Glomerular visceral epithelial cell (primary cell): ENCODE data around the gene ECI1.
A peak's percentile ranks its signal among the peaks of the same experiment; 100 is the strongest.

Experiments used
- DNase-seq: peaks from one replicate; pipeline ENCODE4 v3.0.0-alpha.2; 2016; ENCODE audit errors: extremely low spot score

Gene ECI1, protein sequence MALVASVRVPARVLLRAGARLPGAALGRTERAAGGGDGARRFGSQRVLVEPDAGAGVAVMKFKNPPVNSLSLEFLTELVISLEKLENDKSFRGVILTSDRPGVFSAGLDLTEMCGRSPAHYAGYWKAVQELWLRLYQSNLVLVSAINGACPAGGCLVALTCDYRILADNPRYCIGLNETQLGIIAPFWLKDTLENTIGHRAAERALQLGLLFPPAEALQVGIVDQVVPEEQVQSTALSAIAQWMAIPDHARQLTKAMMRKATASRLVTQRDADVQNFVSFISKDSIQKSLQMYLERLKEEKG

GRCh38 chr16:2251296-2252111 lies at the start of gene ECI1:
Gene ECI1 (minus strand): TSS chr16:2251587. CDS start chr16:2251566, 21 bp downstream.
- peak; percentile 97 for DNase-seq

- DNase-seq = no peak
These were observed 48.5 kb upstream of the ECI1 start for GRCh38 chr16:2299915-2300192.

DNA sequence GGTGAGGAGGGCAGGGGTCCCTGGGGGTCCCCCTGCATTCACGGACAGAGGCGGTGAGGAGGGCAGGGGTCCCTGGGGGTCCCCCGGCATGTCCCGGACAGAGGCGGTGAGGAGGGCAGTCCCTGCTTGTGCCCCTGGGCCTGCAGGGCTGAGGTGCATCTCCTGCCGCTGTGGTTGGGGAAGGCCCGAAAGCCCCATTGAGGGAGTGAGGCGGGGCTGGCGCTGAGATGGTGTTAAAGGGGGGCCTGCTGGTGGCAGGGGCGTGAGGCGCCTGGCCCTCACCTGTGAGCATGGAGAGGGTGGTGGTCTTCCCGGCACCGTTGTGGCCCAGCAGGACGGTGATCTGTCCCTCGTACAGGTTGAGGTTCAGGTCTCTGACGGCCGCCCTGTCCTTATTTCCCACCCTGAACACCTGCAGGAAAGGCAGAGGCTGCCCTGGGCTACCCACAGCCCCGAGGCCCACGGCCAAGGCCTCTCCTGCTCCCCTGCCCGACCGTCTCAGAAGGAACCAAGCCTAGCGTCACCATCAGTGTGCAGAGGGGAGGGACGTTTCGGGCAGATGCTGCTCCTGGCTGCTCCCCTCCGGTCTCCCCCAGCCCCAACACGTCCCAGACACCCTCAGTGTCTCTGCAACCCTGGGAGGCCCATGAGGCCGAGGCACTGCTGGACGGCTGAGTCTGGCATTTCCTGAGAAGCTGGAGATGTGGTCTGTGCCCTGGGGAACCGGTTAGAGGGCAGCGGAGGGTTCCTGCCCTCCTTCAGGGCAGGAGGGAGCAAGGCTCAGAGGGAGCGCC lies 47.9 kb upstream of the ECI1 start:
- no peak for DNase-seq

DNA sequence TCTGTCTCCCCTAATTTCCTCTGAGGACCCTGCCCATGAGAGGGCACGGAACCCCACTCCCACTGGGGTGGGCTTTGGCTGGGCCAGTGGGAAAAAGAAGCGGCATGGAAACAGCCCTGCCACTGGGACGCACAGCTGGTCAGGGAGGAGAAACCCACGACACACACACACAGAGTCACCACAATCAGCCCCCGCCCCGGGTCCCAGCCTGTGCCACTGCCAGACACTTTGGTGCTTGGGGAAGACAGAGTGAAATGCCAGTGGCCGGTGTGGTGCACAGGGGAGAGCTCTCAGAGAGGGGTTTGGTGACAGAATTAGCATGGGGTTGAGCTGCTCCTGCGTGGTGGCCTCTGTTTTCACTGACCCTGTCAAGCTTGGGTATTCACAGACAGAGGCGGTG lies 47.2 kb upstream of the ECI1 start:
- DNase-seq = no peak

- DNase-seq = no peak
These were observed 46.1 kb upstream of the ECI1 start for GRCh38 chr16:2297506-2297860.

DNA sequence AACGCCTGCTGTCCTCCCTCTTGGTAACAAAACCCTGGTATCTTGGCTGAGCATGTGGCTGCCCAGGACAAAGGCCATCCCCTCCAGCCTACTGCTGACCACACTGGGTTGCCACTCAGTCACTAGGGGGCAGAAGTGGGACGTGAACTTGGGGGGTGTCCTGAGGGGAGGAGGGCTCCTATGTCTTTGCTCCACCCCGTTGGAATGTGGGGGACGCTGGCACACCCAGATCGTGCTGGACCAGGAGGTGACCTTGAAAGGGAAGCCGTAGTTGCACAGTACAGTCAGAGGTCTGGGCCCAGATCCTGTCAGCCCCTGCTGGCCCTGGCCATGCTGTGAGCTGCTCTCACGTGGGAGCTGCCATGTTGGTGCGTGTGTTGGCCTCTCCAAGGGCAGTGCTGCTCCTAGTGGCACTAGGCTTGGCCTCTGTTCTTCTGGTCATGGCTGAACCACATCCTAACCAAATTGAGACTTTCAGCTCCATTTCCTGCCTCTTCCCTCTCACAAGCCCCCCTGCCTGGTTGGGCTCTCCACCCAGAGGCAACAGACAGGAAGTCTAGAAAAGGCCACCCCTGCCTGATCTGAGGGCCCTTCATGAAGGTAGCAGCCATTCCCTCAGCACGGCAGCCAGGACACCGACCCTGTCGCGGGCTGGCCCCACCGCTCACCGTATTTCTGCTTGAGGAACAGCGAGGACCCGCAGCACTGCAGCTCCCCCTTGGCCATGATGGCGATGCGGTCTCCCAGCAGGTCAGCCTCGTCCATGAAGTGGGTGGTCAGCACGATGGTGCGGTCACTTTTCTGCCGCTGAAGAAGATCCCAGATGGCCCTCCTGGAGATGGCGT lies 45.5 kb upstream of the ECI1 start:
- peak; percentile 4 for DNase-seq

GRCh38 chr16:2295056-2295798 lies 43.8 kb upstream of the ECI1 start:
- no peak for DNase-seq

- no peak for DNase-seq
These were observed 40.8 kb upstream of the ECI1 start for GRCh38 chr16:2292221-2292620.

DNA sequence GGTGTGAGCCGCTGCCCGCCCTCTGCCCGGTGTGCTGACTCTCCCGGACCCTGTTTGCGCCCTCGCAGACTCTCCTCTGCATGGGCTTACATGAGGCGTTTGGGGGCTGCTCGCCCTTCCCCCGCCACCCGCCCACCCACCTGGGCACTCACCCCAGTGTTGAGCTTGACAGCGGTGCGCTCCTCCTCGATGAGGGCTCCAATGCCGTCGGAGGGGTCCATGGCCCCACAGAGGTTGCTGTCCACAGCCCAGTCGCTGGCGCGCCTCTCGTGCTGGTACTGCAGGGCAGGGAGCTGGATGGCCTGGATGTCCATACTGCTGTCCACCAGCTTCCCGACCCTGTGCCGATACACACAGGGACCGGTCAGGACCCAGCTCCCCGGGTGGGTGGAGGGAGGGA lies 37.9 kb upstream of the ECI1 start:
- no peak for DNase-seq

DNA sequence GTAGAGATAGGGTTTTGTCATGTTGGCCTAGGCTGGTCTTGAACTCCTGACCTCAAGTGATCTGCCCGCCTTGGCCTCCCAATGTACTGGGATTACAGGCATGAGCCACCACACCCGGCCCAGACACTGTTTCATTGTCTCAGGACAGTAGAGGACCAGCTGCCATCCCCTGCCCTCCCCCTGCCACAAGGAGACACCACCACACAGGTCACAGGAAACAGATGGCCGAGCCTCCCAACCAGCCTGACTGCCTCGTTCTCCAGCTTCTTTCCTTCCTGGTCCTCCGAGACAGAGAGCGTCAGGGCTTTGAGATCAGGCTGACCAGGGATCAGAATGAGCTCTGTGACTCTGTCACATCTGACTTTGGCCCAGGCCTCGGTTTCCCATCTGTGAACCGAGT lies 37.3 kb upstream of the ECI1 start:
- DNase-seq = no peak

DNA sequence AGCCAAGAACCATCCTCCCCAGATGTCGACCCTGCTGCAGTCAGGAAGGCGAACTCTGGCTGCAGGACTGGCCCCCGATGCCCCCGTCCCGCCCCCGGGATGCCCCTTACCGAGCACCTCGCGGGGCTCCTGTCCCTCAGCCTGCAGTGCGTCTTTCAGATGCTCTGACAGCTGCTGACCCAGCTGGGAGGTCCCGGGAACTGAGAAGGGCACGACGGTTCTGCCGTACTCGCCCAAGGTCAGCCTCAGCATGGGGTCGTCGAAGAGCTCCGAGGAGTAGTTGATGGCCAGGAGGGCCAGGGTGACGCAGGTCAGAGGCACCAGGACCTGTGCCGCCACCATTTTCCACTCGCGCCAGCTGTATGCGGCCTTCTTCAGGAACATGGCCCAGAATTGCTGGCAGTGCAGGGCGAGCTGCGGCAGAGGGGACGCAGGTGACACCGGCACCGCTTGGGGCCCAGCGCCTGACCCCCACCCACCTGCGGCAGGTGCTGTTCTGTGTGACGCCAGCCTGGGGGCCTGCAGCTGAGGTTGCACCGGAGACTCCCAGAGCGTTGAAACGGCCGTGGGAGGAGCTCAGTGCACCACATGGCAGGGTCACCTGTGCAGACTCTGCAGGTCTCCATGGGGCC lies 36.6 kb upstream of the ECI1 start:
- no peak for DNase-seq

DNA sequence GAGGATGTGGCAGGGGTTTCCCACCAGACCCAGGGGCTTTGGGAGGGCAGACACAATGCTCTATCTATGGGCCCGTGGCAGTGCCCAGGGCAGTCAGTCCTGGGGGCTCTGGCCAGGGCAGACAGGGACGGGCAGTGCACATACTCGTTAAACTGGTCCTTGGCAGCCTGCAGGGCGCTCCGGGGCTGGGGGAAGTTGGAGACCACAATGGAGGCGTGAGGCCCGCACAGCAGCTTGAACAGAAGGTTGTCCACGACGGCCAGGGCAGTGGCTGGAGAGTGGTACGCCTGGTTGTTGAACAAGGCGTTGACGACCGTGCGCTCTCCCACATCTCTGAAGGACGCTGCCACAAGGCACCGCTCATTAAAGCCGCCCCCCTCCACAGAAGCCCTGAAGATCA lies 35.2 kb upstream of the ECI1 start:
- no peak for DNase-seq

- DNase-seq = no peak
These were observed 34.4 kb upstream of the ECI1 start for GRCh38 chr16:2285731-2286191.

DNA sequence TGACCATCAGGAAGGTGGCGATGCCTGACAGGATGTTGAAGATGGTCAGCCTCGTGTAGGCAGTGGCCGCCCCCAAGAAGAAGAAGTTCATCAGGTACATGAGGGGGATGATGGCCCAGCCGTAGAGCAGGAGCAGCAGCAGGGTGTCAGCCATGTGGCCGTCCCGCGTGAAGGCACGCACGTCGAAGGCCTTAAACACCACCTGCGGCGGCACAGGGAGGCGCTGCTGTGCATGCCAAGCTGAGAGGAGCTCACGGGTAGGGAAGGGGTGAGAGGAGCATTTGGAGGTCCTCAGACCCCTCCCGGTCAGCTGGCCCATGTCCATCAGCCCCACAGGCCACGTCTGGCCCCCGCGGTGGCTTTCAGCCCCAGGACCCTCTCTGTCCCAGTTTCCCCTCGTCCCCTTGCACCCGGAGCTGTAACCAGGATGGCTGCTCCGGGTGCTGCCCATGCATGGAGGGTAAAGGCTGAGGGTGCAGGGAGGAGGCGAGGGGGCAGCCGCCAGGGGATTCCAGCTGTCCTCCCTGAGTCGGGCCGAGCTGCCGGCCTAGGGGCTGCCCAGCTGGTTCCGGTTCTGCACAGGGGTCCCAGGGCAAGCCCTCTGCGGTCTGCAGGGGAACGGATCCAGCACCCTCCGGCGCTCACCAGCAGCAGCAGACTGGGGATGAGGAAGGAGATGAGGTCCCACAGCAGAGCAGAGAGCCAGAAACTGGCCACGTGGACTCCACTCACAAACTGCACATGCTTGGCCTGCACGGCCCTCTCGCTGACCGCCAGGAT lies 33.6 kb upstream of the ECI1 start:
- DNase-seq = no peak

DNA sequence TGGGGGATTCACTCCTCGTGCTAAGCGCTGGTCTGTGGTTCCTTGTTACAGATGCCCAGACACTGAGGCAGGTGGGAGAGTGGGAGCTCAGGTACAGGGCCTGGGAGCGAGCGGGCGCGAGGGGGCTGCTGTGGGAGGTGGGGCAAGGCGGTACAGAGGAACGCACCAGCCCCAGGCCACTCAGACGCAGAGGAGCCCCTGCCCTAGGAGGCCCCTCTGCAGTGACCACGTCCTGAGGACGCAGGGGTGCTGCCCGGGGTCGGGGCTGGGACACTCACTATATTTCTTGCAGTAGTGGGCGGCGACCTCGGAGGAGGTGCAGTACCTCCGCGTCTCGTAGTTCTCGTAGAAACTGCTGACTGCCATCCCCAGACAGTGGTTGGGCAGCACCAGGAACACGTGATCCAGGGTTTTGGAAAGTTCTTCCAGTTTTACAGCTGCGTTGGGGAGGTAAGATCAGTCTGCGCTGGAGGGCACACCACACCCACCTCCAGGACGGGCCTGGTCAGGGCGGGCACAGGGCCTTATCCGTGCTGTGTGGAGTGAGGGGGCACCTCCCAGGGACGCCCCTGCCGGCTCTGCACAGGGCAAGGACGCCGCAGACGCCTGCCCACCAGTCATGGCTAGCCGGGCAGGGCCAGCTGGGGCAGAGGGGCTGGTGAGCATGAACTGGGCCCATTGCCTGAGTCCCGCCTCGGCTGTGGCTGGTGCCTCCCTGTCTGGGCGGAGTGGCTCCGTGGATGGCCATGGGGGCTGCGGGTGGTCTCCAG lies 32.8 kb upstream of the ECI1 start:
- DNase-seq = no peak

GRCh38 chr16:2282866-2283555 lies 31.6 kb upstream of the ECI1 start:
- no peak for DNase-seq

GRCh38 chr16:2282262-2282661 lies 30.9 kb upstream of the ECI1 start:
- no peak for DNase-seq

DNA sequence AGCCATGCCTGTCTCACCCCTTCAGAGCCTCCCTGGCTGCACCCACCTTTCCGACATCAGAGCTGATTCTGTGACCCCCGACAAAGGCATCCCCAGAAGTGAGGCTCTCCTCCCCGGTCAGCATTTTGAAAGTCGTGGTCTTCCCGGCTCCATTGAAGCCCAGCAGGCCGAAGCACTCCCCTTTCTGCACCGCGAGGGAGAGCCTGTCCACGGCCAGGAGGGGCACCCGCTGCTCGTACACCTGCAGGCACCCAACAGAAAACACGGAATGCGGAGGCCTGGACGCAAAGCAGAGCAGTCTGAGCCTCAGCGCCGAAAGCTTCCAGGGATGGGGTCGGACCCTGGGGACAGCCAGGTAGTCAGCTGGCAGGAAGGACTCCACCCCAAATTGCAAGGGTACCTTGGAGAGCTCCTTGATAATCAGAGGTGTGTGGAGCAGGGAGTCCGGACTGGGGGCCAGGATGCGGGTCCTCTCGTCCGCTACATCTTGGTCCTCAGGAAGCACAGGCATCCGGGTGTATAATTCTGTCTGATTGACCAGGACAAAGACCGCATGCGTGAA lies 29.7 kb upstream of the ECI1 start:
- no peak for DNase-seq
